Stimulated activated CD8-positive, alpha-beta memory T cell treated with anti-CD3 and anti-CD28 coated beads, Interleukin-7, amount 100 ng/mL, for 24 hours (primary cell): Measurements from ENCODE around the gene SYNGR1.

Source experiments
- DNase-seq: peaks from one replicate; pipeline ENCODE4 v3.0.0-alpha.2; 2020; ENCODE audit warnings: low read depth

SYNGR1 gene, protein sequence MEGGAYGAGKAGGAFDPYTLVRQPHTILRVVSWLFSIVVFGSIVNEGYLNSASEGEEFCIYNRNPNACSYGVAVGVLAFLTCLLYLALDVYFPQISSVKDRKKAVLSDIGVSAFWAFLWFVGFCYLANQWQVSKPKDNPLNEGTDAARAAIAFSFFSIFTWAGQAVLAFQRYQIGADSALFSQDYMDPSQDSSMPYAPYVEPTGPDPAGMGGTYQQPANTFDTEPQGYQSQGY

DNA sequence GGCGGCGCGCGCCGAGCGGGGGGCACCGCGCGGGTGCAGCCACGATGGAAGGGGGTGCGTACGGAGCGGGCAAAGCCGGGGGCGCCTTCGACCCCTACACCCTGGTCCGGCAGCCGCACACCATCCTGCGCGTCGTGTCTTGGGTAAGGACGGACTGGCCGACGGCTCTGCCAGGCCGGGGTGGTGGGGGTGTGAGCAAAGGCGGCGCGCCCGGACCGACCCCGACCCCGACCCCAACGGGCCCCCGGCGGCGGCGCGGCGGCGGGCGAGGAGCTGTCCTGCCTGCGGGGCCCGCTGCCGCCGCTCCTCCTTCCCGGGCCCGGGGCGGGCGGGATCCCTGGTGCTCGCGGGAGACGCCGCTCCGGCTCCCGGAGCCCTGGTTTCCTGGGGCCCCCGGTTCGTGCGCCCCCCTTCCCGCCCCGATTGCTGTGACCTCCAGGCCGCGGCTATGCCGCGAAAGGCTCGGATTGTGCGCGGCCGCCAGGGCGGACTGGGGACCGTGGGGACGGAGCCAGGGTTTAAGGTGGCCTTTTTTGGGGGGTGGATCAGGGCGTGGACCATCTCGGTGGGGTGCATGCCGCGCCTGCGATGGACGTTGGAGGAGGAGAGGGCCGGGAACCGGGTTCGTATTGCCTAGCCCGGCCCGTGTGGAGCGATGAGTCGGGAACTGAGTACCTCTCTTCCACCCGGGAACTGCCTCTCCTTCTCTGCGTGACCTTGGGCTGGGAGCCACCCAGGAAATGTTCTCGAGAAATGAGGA, at the start of gene SYNGR1:
TSS of gene SYNGR1 (plus strand) at position 25 of the 760 bp plus-strand sequence. CDS start at position 45, 20 bp downstream.
- DNase-seq, result no peak

DNA sequence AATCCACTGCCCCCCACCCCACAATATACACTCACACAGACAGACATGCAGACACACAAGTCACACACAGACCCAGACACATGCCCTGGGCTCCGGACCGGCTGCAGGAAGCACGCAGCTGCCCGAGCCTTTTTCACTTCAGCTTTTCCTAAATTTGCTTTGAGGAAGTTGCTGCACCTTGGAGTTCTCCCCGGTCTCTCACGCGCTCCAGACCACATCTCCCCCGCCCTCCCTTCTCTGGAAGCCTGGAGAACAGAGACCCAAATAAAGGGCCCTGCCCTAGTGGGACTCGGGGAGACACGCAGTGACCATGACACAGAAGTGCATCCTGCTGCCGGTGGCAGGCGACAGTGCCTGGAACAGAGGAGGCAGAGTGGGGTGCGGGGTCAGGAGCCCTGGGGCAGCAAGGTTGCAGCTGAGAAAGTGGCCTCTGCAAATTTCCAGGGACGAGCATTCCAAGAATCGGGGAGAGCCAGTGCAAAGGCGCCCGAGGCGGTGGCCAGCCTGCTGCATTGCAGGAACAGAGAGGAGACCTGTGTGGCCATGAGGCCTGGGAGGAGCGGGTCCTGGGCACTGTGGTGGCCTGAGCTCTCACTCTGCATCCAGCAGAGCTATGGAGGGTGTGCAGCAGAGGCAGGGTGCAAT, 49.5 kb upstream of the SYNGR1 start:
- DNase-seq, result no peak

DNA sequence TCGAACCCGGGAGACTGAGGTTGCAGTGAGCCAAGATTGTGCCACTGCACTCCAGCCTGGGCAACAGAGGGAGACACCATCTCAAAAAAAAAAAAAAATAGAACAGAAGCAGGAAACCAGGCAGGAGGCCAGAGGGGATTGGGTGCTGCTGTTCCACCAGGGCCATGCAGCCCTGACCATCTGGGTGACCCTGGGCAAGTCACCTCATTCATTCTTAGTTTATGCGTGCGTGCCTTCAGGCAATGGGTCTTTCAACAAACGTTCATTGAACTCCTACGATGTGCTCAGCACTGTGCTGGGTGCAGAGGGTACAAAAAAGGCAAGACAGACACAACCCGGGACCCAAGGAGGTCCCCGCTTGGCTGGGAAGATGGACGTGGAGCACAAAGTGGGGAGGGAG, 48.7 kb upstream of the SYNGR1 start:
- no peak for DNase-seq

DNA sequence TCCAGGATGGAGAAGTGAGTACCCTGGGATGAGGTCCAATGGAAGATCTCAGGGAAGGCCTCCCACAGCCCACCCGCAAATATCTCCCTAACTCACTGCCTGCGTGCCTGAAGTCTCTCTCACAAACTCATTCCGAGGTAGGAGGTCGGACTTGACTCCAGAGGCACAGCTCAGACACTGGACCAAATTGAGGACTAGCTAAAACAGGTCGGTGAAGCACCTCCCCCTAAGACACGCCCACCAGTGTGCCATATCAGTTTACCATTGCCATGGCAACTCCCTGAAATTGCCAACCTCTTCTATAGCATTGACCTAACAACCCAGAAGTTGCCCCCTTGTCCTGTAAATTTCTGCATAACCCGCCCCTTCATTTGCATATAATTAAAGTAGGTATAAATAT, 47.9 kb upstream of the SYNGR1 start:
- DNase-seq, result no peak

DNA sequence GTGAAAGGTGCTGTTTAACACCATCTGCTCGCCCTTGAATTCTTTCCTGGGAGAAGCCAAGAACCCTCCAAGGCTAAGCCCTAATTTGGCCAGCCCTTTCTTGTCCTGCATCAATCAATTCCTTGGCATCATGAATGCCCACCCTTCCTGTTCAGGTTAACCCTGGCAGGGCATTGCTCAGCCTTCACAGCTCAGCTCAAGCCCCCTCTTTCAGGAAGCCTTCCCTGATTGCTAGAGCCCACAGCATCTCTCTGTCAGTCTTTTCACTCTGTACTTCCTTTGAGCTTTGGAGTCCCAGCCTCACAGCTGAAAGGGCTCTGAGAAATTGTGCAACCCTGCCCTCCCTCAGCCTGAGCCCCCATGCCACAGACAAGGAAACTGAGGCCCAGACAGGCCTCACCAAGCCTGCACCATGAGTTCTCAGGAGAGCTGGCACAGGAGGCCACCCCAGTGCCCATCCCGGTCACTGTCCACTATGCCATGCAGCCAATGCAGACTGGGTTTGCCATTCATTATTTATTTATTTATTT, 47.3 kb upstream of the SYNGR1 start:
- DNase-seq, result no peak

DNA sequence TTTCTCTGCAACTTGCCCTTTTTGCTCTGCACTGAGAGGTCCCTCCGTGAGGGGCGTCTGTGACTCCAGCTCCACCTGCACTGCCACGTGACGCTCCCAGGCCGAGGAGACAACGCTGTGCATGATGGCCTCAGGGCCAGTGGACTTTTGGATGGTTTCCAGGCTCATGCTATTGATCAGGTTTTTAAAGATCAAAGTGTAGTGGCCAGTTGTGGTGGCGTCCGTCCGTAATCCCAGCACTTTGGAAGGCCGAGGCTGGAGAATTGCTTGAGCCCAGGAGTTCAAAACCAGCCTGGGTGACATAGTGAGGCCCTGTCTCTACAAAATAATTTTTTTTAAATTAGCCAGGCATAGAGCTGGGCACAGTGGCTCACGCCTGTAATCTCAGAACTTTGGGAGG, 46.4 kb upstream of the SYNGR1 start:
- DNase-seq, result no peak

DNA sequence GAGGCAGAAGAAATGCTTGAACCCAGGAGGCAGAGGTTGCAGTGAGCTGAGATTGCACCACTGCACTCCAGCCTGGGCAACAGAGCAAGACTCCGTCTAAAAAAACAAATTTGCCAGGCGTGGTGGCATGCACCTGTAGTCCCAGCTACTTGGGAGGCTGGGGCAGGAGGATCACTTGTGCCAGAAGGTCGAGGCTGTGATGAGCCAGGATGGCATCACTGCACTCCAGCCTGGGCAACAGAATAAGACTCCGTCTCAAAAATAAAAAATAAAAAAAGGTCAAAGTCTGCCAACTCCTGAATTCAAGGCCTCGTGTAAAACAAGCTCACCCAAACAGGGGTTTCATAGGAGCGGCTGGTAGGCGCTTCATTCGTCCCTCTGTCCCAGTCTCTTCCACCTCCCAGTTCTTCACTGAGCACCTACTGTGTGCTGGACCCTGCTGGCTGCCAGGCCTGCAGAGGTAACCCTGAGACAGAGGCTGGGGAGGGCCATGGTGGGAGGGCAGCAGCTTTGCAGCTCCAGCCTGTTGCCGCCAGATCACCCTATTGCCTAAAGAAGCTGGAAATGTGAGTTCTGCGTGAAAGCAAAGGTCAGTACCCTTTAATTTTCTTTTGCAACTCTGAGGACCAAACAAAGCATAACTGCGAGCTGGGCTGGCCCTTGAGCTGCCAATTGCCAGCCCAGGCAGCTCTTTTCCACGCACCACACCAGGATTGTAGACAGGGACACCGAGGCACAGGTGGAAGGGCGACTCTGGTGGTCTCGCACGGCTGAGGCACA, 45.7 kb upstream of the SYNGR1 start:
- DNase-seq, result no peak

DNA sequence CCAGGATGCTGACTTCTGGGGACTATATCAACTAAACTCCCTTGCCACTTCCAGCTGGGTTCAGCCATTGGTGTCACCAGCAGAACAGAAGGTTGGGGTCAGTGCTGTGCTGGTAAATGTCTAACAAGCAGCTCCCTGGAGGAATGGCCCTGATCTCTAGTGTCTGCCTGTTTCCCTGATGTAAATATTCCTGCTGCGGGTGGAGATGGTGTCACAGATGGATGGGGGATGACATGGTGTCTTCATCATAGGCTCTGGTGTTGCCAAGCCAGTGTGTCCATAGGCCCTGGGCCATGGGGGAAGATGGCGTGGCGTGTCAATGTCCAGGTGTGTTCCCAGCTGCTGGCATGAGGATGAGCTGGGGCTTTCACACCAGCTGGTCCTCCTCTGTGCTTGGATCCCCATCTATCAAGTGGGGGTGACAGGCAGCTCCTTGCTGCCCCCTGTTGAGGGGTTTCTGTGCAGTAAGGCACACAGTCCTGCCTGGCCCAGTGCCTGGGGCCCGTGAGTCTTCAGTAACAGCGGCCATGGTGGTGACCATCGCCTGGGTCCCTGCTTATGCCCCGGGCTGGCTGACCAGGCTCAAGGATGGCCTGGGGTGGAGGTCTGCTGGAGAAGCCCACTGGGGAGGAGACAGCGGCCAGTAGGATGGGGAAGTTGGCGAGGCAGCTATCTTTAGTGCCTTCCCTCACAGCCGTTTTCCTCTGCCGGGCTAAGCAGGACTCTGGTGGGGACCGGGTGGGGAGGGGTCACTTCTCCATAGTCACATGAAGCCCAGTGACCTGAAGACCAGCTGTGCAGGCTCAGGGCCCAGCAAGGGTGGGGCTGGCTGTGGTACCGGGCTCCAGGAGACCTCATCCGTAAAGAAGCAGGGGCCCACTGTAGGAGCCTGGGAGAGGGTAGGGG, 43.1 kb upstream of the SYNGR1 start:
- peak; percentile 43 for DNase-seq

DNA sequence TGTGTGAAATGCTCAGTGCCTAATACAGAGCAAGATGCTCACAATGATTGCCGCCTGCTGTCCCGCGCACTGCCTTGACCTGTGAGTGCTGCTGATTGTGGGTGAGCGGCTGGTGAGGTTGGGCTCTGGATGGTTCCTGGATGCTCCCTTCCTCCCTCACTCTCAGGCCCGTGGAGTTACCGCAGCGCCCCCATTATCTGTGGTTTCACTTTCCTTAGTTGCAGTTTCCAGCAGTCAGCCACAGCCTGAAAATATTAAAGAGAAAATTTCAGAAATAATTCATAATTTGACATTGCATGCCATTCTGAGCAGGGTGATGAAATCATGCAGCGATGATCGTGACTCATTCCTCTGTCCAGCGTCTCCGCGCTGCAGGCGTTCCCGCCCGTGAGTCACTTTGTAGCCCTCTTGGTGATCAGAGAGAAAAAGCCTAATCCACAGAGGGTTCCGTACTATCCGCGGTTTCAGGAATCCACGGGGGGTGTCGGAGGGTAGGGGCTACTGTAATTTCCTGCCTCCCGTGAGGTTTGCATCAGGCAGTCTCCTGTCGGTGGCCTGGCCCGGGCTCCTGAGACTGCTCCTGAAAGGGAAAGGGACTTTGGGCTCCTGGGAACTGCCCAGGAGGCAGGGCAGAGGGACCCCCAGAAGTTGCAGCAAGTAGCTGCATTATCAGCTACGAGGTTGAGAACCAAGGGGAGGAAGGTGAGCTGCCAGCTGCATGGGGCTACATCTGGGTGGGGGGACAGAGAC, 41.0 kb upstream of the SYNGR1 start:
- DNase-seq, result no peak

DNA sequence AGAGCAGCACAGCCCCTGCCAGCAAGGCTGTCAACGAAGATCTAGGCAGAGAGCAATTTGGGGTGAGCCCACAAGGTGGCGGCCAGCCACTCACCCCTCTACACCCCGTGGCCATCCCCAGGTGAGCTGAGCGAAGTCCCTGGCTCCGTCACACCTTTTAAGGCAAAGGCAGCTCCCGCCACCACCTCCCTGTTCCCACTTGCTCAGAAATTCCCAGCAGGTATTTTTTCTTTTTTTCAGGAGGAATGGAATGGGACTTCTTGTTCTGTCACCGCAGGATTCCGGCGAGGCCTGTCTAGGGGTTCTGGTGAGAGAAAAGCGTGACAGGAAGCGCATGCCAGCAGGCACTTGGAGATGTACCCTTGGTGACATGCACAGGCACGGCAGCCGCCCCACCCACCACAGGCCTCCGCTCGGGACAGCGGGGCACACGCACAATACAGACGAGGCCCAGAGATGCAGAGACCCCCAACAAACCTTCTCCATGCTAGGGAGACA, 40.4 kb upstream of the SYNGR1 start:
- DNase-seq, result no peak

DNA sequence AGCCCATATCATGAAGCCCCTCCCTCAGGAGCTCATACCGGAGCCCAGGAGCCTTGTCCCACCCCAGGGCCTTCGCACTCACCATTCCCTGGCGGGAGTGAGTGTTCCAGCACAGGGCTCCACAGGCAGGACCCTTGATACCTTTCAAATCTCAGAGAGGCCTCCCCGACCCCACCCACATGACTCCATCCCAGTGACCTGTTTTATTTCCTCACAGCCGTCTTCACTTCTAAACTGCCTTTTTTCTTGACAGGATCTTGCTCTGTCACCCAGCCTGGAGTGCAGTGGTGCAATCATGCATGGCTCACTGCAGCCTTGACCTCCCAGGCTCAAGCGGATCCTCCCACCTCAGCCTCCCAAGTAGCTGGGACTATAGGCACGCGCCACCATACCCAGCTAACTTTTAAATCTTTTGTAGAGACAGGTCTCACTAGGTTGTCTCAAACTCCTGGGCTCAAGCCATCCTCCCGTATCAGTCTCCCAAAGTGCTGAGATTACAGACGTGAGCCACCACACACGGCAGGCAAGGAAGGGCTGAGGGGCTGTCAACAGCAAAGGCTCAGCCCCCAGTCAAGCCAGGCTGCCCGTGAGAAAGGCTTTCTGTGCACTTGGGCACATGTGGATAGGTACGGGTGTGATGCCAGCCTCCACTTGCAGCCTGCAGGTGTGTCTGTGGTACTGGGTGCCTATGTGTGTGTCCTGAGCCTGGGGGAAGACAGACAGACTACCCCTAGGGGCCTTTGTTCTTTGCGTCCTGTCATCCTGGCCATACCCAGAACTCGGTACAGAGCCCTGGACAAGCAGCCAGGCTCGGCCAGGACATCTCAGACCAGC, 39.7 kb upstream of the SYNGR1 start:
- no peak for DNase-seq

DNA sequence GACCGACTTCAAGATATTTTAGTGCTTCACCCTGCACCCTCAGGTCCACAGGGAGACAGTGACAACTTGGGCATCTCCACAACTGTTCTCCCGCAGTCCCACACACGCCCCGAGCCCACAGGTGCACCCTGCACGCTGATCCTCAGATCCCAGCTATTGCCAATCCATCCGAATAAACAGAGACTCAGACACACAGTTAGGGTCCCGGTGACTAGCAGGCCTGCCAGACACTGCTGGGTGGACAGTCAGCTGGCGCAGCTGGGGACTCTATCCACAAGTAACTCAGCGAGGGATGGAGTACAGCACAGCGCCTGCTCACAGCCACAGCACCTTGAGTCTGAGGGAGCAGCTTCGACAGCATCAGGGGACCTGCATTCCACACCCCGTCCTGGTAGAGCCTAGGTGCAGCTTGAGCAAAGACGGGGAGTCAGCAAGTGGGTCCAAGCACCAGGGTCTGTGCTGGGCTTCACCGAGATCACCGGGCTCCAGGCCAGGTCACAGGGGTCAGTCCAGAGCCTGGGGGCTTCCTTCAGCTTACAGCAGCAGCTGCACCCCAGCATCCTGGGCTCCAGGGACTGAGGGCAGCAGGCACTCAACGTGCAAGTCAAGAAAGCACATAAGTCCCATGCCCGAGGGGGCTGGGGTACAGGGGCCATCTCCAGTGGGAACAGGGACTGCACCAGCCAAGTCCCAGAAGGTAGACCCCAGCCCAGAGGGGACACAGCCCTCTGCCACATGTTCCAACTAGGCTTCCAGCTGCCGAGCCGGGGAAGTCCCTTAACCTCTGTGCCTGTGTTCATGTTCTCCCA, 38.0 kb upstream of the SYNGR1 start:
- no peak for DNase-seq

DNA sequence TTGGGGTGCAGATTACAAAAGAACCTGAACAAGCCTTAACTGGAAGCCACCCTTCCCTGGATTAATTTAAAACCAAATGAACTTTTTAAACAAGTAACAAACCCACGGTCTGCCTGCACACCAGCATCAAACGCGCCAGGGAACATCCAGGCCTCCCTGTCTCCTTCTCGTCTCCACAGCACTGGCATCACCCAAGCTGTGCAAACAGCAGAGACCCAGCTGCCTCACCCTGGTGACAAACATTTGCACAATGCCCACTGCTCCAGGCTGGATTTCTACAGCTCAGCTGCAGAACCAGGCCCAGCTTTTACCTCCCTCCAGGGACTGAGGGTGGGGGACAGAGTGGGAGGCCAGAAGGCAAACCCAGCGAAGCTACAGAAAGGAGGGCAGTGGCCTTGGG, 37.4 kb upstream of the SYNGR1 start:
- no peak for DNase-seq

DNA sequence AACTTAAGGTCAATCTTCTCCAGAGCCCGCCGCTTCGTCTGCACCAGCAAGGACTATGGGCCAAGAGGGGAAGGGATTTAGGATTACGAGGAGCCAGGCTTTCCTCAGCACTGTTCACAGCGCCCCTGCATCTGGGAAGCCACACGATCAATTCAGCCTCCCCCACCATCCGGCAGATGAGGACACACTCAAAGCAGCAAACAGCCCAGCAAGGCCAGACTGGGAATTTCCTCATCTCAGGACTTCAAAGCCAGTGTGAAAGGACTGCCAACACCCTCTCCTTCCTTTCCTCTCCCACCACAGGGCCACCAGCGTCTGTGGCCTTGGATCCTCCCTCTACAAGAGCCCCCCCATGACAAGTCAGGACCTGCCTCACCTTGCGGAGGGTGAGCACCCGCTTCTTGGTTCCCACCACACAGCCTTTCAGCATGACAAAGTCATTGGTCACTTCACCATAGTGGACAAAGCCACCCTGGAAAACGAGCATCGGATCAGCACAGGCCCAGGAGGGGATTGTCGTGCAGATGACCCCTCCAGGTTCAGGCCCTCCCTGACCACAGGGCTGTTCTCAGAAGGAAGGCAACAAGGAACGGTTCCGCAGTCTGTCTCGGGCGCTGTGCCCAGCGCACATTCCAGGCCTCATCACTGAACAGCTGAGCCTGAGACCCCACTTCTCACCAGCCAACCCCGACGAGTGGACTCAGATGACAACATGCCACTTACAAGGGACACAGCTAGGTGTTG, 36.4 kb upstream of the SYNGR1 start:
- DNase-seq, result no peak

DNA sequence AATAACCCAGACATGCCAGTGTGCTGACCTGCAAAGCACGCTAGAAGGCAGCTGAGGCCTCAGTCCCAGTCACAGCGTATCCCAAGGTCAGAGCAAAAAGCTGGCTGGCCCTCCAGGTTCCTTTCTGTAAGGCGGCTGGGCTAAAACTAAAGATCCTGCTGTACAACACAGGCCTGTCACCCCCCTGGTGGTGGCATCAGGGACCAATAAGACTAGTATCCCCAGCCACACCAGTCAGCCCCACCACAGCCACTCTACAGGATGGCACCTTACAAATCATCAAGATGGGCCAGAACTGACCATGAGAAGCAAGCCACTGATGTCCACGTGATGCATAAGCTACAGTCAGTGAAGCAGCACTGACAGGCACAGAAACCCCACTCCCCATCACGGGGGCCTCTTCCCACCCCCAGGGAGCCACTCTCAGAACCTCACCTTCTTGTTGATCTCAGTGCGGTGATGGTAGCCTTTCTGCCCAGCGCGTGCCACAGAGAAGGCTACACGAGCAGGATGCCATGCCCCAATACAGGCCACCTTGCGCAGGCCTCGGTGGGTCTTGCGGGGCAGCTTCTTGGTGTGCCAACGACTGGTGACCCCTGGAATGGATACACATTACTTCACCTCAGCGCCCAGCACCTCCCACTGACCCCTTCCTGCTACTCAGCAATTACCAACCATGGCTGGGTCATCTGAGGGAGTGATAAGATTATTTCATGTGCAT, 35.4 kb upstream of the SYNGR1 start:
- DNase-seq, result no peak

DNA sequence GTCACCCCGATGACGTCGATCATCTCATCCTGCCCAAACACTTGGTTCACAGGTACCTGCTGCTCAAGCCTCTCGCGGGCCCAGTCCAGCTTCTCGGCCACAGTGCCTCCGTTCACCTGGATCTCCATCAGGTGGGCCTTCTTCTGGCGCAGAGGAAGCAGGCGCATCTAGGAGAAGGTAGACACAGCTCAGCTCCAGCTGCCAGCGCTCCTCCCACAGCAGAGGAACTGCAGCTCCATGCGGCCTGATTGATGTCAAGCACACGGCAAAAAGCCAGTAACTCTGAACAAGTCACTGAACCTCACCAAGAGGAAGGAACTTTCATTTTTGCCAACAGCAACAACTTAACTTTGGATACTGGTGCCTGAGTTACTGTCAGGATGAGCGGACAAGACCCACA, 34.4 kb upstream of the SYNGR1 start:
- no peak for DNase-seq

DNA sequence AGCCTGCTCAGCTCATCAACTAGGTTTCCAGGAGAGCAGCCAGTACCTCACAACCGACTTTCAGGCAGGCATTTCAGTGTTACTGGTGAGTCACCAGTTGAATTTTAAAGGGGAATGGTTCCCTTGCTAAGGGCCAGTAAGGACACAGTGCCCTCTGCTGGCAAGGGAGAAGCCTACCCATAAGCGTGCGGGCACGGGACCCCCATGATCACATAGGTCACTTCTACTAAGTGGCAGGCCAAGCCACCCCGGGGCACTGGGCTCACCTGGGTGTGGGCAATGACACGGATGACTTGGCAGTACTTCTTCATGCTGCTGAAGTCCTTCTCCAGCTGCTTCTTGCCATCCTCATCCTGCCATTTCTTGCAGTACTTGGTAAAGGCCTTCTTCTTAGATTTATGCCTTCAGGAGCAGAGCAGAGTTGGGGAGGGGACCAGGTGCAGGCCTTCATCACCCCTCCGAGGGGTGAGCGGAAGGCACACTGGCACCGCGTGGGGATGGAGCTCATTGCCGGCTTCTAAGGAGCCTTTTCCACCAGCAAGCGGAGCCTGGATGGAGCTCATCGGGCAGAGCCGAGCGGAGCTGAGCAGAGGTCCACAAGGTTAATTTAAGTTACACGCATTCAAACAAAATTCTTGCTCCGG, 33.2 kb upstream of the SYNGR1 start:
- peak; percentile 41 for DNase-seq
